GM18868 (cell line): Measurements from ENCODE around the gene HYDIN.
"Not testable (repeated sequence)": the region's sequence is repeated elsewhere in the genome, so short reads cannot be mapped to it uniquely, and the experiment has no call there.

Source experiments
- ATAC-seq: cut with Tn5 transposase; IDR thresholded peaks from one replicate; pipeline ENCODE4 v1.9.1; 2021; ENCODE audit warnings: mild to moderate bottlenecking, moderate library complexity; ENCODE audit not compliant: unreplicated experiment

HYDIN gene

GRCh38 chr16:70882311-70882710 is 348.2 kb downstream of the HYDIN start:
- not testable (repeated sequence) for ATAC-seq

- not testable (repeated sequence) for ATAC-seq
Measured at GRCh38 chr16:70877895-70878294, 352.6 kb downstream of the HYDIN start.

DNA sequence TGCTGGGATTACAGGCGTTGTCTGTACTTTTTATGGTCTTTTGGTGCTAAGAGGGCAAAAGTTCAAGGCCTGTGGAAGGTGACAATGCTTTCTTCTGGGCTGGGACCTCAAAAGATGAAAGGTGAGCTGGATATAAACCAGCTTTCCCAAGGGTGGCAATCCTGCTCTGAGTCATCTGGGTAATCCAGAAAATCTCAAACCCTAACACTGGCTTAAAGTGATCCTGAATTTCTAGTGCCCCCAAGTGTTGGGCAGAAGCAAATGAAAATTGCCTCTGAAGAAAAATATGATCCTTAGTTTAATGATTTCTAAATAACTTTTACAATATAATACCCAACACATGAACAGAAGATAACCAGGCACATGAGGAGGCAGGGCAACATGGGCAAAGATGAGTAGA is 354.1 kb downstream of the HYDIN start:
- ATAC-seq: not testable (repeated sequence)

DNA sequence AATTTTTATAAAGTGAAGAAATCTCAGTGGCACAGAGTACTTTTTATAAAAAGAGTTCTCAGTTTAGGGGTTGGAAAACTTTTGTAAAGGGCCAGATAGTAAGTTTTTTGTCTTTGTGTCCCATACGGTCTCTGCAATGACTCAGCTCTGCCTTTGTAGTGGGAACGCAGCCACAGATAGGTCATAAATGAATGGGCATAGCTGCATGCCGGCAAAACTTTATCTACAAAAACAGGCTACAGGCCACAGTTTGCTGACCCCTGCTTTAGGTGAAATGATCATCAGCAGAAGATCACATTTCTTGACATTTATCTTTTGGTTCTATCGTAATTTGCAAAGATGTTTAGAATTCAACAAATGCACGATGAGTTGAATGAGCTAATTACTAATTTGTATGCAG is 365.8 kb downstream of the HYDIN start:
- not testable (repeated sequence) for ATAC-seq

DNA sequence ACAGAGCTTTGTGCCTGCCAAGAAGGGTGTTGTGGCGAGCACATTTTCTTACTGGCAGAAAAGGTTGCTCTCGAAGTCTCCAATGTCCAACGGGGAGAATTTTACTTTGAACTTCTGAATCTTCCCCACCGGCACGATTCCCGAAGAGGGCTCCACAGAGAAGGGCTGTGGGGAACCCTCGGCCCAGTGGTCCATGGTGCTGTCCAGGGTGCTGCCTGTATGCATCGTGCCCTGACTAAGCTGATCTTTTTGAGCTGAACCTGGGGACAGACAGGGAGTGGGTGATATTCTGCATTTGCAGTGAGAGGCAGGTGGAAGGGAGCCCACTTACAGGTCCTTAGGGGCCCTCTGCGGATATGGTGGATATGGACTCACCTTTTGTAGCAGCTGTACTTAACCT is 368.5 kb downstream of the HYDIN start:
- not testable (repeated sequence) for ATAC-seq

DNA sequence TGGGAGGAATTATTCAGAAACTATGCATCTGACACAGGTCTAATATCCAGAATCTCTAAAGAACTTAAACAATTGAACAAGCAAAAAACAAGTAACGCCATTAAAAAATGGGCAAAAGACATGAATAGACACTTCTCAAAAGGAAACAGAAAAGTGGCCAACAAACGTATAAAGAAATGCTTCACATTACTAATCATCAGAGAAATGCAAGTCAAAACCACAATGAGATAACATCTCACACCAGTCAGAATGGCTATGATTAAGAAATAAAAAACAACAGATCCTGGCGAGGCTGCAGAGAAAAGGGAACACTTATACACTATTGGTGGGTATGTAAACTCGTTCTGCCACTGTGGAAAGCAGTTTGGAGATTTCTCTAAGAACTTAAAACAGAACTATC is 379.2 kb downstream of the HYDIN start:
- ATAC-seq: not testable (repeated sequence)

DNA sequence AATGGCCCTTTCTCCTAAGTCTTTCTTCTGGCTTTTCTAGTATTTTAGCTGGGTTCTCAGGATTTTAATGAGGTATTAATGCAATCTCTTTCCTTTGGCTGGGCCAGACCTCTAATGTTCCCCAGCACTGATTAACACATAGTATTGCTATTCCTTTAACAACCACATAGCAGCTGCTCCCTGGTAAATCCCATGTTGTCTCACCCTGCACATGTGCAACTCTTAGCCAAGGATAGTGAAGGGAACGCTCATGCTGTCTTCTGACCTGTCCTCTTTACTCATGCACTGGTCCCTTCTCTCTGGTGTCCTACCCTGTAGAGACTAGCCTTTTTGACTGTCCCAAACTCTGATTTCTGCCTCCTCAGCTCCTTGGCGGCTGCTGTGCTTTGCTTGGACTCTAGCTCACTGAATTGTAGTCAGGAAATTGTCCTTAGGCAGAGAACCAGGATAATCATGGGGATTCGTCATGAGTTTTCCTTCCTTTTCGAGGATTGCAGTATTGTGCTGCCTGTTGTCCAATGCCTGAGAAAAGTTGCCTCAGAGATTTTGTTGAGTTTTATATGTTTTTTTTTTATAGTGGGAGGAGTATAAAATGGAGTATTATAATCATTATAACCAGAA is 406.9 kb downstream of the HYDIN start:
- not testable (repeated sequence) for ATAC-seq

DNA sequence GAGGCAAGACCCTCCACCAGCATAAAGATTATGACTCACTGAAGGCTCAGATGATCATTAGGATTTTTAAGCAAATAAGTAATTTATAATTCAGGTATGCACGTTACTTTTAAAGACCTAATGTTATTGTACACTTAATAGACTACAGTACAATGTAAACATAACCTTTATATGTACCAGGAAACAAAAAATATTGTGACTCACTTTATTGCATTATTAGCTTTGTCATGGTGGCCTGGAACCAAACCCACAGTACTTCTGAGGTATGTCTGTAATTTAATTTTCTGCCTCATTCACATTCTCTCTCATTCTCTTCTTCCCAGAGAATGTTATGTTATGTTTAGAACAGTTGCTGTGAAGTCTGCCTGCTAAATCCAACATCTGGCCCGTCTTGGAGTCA is 407.8 kb downstream of the HYDIN start:
- not testable (repeated sequence) for ATAC-seq

- ATAC-seq: not testable (repeated sequence)
Measured at GRCh38 chr16:70818088-70818487, 412.4 kb downstream of the HYDIN start.

DNA sequence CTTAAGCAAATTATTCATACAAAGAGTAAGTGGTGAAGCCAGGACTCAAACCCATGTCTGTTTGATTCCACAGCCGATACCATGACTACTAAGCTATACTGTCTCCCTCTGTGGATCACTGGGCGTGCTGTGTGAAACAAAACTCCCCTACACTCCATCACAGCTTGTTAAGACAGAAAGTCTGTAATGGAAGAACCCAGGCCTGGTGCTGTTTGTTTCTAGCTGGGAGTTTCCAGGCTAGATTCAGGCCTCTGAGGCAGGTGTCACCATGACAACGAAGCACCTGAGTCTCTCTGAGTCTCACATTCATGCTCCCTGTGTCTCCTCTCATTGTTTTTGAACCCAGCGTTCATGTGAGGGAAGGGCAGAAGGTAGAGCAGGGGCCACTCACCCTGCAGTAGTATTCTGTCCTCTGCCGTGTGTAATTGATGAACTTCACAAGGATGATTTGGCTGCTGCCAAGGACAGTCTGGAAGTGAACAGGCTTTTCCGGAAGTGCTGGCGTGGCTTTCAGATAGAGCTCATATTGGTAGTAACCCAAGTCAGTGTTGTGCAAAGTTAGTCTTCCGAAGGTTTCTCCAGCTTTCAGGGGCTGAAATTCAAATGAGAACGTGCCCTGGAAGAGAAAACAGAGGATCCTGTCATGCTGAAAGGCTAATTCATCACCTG is 421.0 kb downstream of the HYDIN start:
- peak; percentile 93 for ATAC-seq

DNA sequence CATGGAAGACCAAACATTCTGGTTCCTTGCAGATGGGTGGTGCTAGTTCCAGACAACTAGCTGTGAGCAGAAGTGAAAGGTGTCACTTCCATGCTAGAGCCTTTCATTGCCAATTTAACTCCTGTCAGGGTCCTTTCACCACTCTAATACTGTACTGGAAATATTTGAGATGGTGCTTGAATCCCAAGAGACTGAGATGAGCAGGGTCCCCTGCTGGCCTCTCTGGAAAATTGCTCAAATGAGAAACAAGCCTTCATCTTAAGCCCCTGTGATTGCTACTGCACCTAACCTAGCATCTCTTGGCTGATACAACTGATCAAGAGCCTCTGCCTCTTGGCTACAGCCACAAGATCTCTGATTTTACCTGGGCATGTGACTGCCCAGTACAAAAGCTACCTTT is 422.2 kb downstream of the HYDIN start:
- no peak for ATAC-seq

GRCh38 chr16:70805787-70806186 is 424.7 kb downstream of the HYDIN start:
- no peak for ATAC-seq

DNA sequence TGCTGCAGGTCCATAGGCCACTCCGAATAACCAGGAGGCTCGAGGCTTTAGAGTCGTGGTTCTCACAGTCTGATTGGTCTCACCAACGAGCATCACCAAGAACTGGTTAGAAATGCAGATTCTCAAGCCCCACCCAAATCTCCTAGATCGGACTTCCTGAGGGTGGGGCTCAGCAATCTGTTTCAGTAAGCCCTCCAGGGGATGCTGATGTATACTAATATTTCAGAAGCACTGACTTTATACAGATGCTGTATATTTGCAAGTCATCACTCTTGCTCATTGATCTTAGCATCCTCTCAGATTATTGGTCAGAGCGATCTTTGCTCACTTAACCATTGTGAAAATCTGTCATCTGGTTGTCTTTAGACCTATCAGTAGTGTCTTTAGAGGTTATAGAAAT is 425.1 kb downstream of the HYDIN start:
- ATAC-seq: no peak

DNA sequence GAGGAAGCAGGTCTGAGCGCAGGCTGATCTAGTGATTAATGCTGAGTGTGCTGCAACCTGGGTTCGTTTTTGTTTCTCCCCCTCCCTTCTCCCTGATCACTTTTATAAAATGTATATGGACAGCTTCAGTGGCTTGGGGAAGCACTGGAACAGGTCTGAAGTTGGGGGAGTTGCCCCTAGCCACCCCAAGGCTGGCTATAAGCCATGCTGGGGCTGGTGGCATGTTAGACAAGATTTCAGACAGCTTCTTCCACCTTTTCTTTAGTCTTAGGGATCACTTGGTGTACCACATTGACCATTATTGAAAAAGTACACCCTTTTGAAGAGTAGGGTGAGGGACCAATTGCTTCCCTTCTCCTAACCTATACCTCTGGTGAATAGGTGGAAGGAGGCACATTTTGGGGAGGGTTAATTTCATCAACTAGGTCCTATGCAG is 425.8 kb downstream of the HYDIN start:
- no peak for ATAC-seq

DNA sequence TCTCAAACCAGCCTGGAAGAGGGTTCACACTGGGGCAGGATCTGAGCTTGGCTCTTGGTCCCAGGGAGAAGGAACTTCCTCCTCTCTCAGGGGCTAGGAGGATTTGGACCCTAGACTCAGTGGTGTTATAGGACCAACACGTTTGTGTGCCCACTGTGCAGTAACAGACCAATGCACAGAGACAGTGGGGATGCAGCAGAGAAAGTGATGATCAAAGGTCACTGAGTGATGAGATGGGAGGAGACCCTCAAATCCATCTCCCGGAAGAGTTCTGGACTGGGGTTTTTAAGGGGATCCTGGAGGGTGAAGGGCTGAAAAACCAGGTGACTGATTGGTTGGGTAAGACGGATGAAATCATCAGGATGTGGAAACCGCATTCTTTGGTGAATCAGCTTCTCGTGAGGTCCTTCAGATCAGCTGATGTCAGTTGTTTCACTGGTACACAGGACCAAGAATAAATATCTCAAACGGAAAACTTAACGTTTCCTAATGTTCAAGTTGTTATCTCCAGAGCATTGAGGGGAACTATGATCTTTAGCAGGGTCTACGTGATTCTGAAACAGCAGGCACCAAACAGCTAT is 426.3 kb downstream of the HYDIN start:
- ATAC-seq: no peak

- ATAC-seq: no peak
Measured at GRCh38 chr16:70803319-70803718, 427.2 kb downstream of the HYDIN start.

DNA sequence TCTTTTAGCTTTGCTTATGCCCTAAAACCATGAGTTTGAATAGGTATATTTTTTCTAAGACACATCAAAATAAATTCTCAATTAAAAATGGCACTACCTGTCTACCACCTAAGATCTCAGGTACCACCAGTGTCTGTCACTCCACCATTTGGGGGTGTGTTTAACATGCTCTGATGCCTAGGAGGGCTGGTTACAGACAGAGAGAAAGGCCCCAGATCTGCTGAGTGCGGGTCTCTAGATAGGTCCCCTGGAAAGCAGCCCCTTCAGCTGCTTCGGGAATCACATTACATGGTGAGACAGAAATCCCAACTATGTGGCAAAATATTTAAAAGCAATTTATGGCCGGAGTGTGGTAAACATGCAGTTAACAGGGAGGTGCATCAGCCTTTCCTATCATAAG is 428.9 kb downstream of the HYDIN start:
- ATAC-seq: no peak

- peak; percentile 93 for ATAC-seq
Measured at GRCh38 chr16:70800781-70801480, 429.6 kb downstream of the HYDIN start, which contains the start of gene VAC14. Gene VAC14, minus strand, starts transcription at chr16:70801158. Its CDS starts 258 bp downstream, at chr16:70800900.

- ATAC-seq: no peak
Measured at GRCh38 chr16:70800311-70800710, 430.2 kb downstream of the HYDIN start.

DNA sequence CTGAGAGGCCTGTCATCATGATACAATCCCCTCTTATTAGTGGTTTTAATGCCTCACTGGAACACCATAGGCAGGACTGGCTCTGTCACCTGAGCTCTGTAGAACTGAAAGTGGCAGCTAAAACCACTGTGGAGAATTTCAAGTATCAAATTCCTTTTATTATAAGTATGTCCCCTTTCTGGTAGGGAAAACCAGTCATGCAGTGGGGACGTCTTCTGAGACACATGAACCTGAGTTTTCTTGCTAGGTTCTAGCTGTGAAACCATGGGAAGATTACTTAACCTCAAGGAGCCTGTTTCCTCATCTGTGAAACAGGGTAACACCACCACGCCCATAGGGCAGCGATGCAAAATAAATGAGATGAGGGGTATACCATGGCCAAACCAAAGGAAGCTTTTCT is 434.2 kb downstream of the HYDIN start:
- no peak for ATAC-seq

DNA sequence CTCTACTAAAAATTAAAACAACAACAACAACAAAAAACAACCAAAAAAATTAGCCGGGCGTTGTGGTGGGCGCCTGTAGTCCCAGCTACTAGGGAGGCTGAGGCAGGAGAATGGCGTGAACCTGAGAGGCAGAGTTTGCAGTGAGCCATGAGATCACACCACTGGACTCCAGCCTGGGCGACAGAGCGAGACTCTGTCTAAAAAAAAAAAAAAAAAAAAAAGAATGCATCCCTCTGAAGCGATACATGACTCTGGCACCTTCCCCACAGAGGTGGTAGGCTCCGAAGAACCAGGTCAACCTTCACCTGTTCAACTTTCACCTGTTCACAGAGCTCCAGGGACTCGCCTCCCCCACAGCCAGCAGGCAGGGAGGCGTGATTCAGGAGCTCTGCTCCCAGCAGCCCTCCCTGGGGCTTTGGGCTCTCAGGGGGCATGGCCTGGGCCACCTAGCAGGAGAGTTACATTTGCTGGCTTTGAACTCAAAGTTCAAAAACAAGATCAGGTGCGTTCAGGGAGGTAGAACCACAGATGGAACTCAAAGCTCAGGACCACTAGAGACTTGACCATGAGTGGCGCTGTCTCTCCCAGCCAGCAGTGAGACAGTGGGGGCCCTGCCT is 435.1 kb downstream of the HYDIN start:
- no peak for ATAC-seq
